GM12874 (cell line): Measurements from ENCODE around the gene CHD5.

ENCODE experiments used
- TF ChIP-seq, protein P1 (sequence below): IDR thresholded peaks from 2 replicates; pipeline ENCODE4 v1.5.1; 2011; ENCODE audit warnings: low read depth, mild to moderate bottlenecking, control low read depth, low read length, moderate library complexity; ENCODE audit not compliant: insufficient read depth

CHD5 gene

GRCh38 chr1:6052543-6053205 lies 127.4 kb downstream of the CHD5 start:
- TF ChIP-seq, protein P1, sequence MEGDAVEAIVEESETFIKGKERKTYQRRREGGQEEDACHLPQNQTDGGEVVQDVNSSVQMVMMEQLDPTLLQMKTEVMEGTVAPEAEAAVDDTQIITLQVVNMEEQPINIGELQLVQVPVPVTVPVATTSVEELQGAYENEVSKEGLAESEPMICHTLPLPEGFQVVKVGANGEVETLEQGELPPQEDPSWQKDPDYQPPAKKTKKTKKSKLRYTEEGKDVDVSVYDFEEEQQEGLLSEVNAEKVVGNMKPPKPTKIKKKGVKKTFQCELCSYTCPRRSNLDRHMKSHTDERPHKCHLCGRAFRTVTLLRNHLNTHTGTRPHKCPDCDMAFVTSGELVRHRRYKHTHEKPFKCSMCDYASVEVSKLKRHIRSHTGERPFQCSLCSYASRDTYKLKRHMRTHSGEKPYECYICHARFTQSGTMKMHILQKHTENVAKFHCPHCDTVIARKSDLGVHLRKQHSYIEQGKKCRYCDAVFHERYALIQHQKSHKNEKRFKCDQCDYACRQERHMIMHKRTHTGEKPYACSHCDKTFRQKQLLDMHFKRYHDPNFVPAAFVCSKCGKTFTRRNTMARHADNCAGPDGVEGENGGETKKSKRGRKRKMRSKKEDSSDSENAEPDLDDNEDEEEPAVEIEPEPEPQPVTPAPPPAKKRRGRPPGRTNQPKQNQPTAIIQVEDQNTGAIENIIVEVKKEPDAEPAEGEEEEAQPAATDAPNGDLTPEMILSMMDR: peak; percentile 21; the same call in 1 of the 2 replicates
